Measurements from ENCODE around the gene GRHL3. TPM values are rescaled to one million over a fixed set of nuclear protein-coding genes. Genes with fewer than 3 reads are reported as not detected.

The GRHL3 gene
- total RNA-seq, 1 donor from 2014 or later = 20.5 TPM

DNA sequence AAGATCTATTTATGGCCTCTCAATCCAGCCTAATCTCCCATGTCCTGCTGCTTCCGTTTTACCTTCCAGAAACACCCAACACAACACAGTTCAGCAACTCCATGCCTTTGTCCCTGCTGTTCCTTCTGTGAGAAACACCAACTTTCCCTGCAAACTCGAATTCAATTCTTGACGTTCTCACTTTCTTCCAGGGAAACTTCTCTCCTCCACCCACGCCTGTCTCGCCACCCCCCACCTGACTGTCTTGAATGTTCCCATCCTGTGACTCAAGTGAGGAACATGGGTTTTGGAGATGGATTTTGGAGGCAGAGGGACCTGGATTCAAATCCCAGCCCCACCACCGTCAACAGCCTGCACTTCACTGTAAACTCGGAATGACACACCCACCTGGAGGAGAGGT lies 44.8 kb downstream of the GRHL3 start:
- no peaks in the 10 kb centered on the region for H3K27me3 ChIP-seq (ENCODE audit: control insufficient read depth, insufficient read depth, low read length)
- no peak overlapping the region for H3K4me3 ChIP-seq (ENCODE audit: low read depth, low read length)
- TF ChIP-seq, protein P1, sequence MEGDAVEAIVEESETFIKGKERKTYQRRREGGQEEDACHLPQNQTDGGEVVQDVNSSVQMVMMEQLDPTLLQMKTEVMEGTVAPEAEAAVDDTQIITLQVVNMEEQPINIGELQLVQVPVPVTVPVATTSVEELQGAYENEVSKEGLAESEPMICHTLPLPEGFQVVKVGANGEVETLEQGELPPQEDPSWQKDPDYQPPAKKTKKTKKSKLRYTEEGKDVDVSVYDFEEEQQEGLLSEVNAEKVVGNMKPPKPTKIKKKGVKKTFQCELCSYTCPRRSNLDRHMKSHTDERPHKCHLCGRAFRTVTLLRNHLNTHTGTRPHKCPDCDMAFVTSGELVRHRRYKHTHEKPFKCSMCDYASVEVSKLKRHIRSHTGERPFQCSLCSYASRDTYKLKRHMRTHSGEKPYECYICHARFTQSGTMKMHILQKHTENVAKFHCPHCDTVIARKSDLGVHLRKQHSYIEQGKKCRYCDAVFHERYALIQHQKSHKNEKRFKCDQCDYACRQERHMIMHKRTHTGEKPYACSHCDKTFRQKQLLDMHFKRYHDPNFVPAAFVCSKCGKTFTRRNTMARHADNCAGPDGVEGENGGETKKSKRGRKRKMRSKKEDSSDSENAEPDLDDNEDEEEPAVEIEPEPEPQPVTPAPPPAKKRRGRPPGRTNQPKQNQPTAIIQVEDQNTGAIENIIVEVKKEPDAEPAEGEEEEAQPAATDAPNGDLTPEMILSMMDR (IDR thresholded peaks at IDR 0.05; ENCODE audit: insufficient read depth, low read length, severe bottlenecking) = no peak
- peaks cover 2% of the 10 kb centered on the region for H3K36me3 ChIP-seq (ENCODE audit: control insufficient read depth, insufficient read depth, low read length)
- FAIRE-seq = peak; percentile 77
- DNase-seq (ENCODE audit: low read depth) = no peak

DNA sequence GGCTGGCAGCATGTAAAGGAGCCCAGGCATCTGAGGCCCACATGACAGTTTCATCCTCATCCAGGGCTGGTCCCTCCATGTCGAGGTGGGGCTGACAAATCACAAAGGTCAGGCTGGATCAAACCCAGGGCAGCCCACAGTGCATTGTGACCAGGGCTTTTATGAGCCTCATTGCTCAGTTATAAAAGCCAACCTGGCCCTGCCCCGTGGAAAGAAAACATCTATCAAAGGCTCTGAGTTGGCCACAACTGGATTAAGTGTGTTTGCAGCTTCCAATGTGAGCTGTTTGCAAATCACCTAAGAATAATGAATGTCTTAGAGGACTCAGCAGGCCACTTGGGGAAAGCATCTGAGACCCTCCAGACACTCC lies 45.4 kb downstream of the GRHL3 start:
- DNase-seq (ENCODE audit: low read depth) (no peak), FAIRE-seq (no peak)
- Histone ChIP-seq H3K27me3 (ENCODE audit: control insufficient read depth, insufficient read depth, low read length) (no peaks in the 10 kb centered on the region), H3K36me3 (ENCODE audit: control insufficient read depth, insufficient read depth, low read length) (peaks cover 2% of the 10 kb centered on the region), H3K4me3 (ENCODE audit: low read depth, low read length) (no peak overlapping the region)
- TF ChIP-seq, protein P1 (IDR thresholded peaks at IDR 0.05; ENCODE audit: insufficient read depth, low read length, severe bottlenecking) = no peak

DNA sequence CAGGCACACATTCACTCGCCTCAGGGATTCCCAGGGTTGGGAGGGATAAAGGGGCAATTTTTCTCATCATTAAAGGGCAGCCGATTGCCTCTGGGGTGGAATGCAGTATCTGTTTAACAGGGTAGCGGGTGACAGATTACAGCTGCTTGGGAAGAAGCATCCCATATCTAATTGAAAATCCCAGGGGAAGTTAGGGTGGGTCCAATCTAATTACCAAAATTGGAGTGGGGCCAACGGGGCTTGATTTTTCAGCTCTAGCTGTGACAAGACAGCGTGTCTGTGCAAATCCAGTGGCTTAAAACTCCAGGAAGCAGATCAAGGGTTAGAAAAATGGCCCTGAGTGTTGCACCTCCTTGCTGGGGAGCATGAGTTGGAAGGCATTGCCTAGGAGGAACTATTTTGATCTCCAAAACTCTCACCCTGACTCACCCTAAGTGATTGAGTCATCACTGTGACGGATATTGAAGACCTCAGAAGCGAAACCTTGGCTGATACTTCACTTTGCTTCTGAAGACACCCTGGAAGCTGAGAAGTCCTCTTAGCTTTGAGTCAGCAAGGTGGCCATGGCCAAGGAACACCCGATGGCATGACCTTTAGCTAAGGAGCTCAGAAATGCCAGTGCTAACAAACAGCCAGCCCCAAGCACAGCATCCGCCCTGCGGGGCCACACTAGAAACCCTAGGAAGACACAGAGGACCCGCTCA lies 46.0 kb downstream of the GRHL3 start:
- DNase-seq (ENCODE audit: low read depth) (peak; percentile 99), FAIRE-seq (peak; percentile 98)
- H3K4me3 ChIP-seq (ENCODE audit: low read depth, low read length) = no peak overlapping the region
- TF ChIP-seq, protein P1 (IDR thresholded peaks at IDR 0.05; ENCODE audit: insufficient read depth, low read length, severe bottlenecking) = no peak
- no peaks in the 10 kb centered on the region for H3K27me3 ChIP-seq (ENCODE audit: control insufficient read depth, insufficient read depth, low read length)
- H3K36me3 ChIP-seq (ENCODE audit: control insufficient read depth, insufficient read depth, low read length) = peaks cover 2% of the 10 kb centered on the region

DNA sequence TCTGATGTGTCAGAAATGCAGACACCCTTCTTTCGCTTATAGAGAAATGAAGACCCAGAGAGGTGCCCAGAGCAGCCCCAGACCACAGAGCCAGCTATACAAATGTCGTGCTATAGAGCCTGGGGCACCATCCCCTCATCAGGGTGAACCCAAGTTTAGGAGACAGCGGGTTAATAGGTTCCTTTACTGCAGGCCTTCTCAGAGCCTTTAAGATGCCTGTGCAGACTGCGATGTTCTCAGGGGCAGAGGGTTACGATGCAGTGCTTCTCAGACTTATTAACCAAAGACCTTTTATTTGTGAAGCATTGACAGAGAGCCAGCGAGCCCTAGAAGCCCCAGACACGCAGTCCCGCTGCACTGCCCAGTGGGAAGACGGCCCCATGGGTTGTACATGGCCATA lies 47.5 kb downstream of the GRHL3 start:
- DNase-seq (ENCODE audit: low read depth) (no peak), FAIRE-seq (no peak)
- Histone ChIP-seq H3K27me3 (ENCODE audit: control insufficient read depth, insufficient read depth, low read length) (no peaks in the 10 kb centered on the region), H3K36me3 (ENCODE audit: control insufficient read depth, insufficient read depth, low read length) (peaks cover 2% of the 10 kb centered on the region), H3K4me3 (ENCODE audit: low read depth, low read length) (no peak overlapping the region)
- TF ChIP-seq, protein P1 (IDR thresholded peaks at IDR 0.05; ENCODE audit: insufficient read depth, low read length, severe bottlenecking) = no peak

DNA sequence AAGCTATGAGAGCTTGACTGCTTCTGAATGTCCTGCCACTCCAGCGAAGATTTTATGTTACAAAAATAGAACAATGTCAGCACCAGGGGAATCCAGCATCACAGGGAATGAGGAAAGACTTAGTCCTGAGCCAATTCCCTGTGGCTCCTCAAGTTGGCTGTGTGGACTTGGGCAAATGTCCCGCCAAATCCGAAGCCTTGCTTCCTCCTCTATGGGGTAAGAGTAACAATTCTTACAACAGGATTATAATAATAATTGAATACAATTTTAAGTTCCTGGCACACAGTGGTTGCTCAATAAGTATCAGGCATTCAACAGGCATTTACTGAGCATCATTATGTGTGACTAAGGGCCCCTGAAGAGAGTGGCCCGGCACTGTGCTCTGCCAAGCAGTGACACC lies 50.0 kb downstream of the GRHL3 start:
- FAIRE-seq (no peak), DNase-seq (ENCODE audit: low read depth) (no peak)
- no peak overlapping the region for H3K4me3 ChIP-seq (ENCODE audit: low read depth, low read length)
- TF ChIP-seq, protein P1 (IDR thresholded peaks at IDR 0.05; ENCODE audit: insufficient read depth, low read length, severe bottlenecking) = no peak
- no peaks in the 10 kb centered on the region for H3K27me3 ChIP-seq (ENCODE audit: control insufficient read depth, insufficient read depth, low read length)
- H3K36me3 ChIP-seq (ENCODE audit: control insufficient read depth, insufficient read depth, low read length) = peaks cover 2% of the 10 kb centered on the region

DNA sequence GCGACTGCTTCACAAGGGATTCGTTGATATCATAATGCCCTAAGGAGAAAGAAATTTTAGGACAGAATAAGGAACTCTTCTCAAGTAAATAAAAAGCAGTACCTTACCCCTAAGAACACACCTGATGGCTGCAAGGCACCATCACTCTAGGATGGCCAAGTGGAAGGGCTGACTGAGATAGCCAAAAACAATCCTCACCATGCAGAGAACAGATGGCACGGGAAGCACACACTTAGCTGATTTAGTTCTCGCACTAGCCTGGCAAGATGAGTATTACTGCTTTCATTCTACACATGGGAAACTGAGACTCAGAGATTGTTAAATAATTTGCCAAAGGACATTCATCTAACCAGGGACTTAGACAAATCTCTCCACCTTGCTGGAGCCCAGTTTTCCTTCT lies 50.6 kb downstream of the GRHL3 start:
- no peak overlapping the region for H3K4me3 ChIP-seq (ENCODE audit: low read depth, low read length)
- DNase-seq (ENCODE audit: low read depth) (no peak), FAIRE-seq (no peak)
- H3K27me3 ChIP-seq (ENCODE audit: control insufficient read depth, insufficient read depth, low read length) = no peaks in the 10 kb centered on the region
- TF ChIP-seq, protein P1 (IDR thresholded peaks at IDR 0.05; ENCODE audit: insufficient read depth, low read length, severe bottlenecking) = no peak
- H3K36me3 ChIP-seq (ENCODE audit: control insufficient read depth, insufficient read depth, low read length) = peaks cover 2% of the 10 kb centered on the region
